Measurements from ENCODE around the gene HSF4.

Gene HSF4

GRCh38 chr16:67149276-67150046, 15.1 kb upstream of the HSF4 start:
- H3K27me3 ChIP-seq (ENCODE audit: control insufficient read depth in 2 of 2, insufficient read depth in 2 of 2, low read length in 2 of 2), result no peaks in the 10 kb centered on the region
- H3K9ac ChIP-seq (ENCODE audit: low read depth in 1 of 2, low read length in 2 of 2), result no peak overlapping the region
- no peak overlapping the region for H3K4me3 ChIP-seq (ENCODE audit: low read length in 2 of 2)
- no peaks in the 10 kb centered on the region for H3K9me3 ChIP-seq (ENCODE audit: control insufficient read depth in 2 of 2, low read length in 2 of 2)
- H3K27ac ChIP-seq (ENCODE audit: low read depth in 2 of 2, low read length in 2 of 2), result no peak overlapping the region
- H3K4me1 ChIP-seq (ENCODE audit: control insufficient read depth in 2 of 2, insufficient read depth in 2 of 2, low read length in 2 of 2), result peaks cover 2 to 10% of the 10 kb centered on the region in 2 donors
- peaks cover 31 to 36% of the 10 kb centered on the region in 2 donors for H3K36me3 ChIP-seq (ENCODE audit: control insufficient read depth in 2 of 2, insufficient read depth in 2 of 2, low read length in 2 of 2)

GRCh38 chr16:67150047-67150832, 14.3 kb upstream of the HSF4 start:
- Histone ChIP-seq H3K4me3 (ENCODE audit: low read length in 2 of 2) (peak overlapping the region; percentile 59 to 64), H3K9ac (ENCODE audit: low read depth in 1 of 2, low read length in 2 of 2) (peak overlapping the region; percentile 14 to 63), H3K27ac (ENCODE audit: low read depth in 2 of 2, low read length in 2 of 2) (peak overlapping the region; percentile 62 to 75), H3K9me3 (ENCODE audit: control insufficient read depth in 2 of 2, low read length in 2 of 2) (no peaks in the 10 kb centered on the region), H3K4me1 (ENCODE audit: control insufficient read depth in 2 of 2, insufficient read depth in 2 of 2, low read length in 2 of 2) (peaks cover 4 to 12% of the 10 kb centered on the region in 2 donors), H3K36me3 (ENCODE audit: control insufficient read depth in 2 of 2, insufficient read depth in 2 of 2, low read length in 2 of 2) (peaks cover 23 to 29% of the 10 kb centered on the region in 2 donors), H3K27me3 (ENCODE audit: control insufficient read depth in 2 of 2, insufficient read depth in 2 of 2, low read length in 2 of 2) (no peaks in the 10 kb centered on the region)

DNA sequence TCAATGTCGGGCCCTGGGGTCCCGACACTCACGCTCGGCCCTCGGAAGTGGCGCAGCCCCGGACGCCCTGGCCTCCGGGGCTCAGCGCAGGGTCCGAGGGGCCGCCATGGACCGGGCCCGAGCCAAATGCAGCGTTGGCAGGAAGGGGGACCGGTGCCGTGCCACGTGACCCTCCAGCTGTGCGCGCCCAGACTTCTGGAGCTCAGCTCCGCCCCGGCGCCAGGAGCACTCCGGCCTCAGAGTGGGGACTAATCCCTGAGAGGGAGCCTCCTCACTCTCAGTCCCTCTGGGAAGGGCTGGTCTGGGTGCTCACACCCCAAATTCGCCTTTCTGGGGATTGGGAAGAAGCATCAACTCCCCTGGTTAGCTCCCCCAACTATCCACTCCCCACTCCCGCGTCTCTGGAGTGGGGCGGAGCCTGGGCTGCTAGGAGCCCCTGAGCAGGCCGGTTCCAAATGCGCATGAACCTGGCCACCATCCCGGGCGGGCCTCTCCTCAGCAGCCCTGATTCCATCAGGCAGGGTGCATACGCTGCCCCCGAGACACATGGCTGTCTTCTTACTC, 13.6 kb upstream of the HSF4 start, which contains the start of gene B3GNT9:
B3GNT9 (minus strand) TSS at position 166 of the 564 bp plus-strand sequence. CDS start 513 bp downstream, outside the sequence.
- Histone ChIP-seq H3K9ac (ENCODE audit: low read depth in 1 of 2, low read length in 2 of 2) (peak within 1 kb of the TSS; percentile 14 to 63), H3K27ac (ENCODE audit: low read depth in 2 of 2, low read length in 2 of 2) (peak within 1 kb of the TSS; percentile 62 to 75), H3K27me3 (ENCODE audit: control insufficient read depth in 2 of 2, insufficient read depth in 2 of 2, low read length in 2 of 2) (no peaks in the 10 kb centered on the region), H3K4me1 (ENCODE audit: control insufficient read depth in 2 of 2, insufficient read depth in 2 of 2, low read length in 2 of 2) (peaks cover 9 to 19% of the 10 kb centered on the region in 2 donors), H3K9me3 (ENCODE audit: control insufficient read depth in 2 of 2, low read length in 2 of 2) (no peaks in the 10 kb centered on the region), H3K4me3 (ENCODE audit: low read length in 2 of 2) (peak within 1 kb of the TSS; percentile 59 to 64), H3K36me3 (ENCODE audit: control insufficient read depth in 2 of 2, insufficient read depth in 2 of 2, low read length in 2 of 2) (peaks cover 17 to 22% of the 10 kb centered on the region in 2 donors)

- no peak overlapping the region for H3K9ac ChIP-seq (ENCODE audit: low read depth in 1 of 2, low read length in 2 of 2)
- H3K27ac ChIP-seq (ENCODE audit: low read depth in 2 of 2, low read length in 2 of 2), result peak overlapping the region; percentile 62 to 75
- H3K4me3 ChIP-seq (ENCODE audit: low read length in 2 of 2), result peak overlapping the region in 1 of 2 donors; percentile 64
Observed at GRCh38 chr16:67151431-67152097, 13.0 kb upstream of the HSF4 start.

GRCh38 chr16:67154578-67155294, 9.8 kb upstream of the HSF4 start:
- Histone ChIP-seq H3K27me3 (ENCODE audit: control insufficient read depth in 2 of 2, insufficient read depth in 2 of 2, low read length in 2 of 2) (no peaks in the 10 kb centered on the region), H3K4me3 (ENCODE audit: low read length in 2 of 2) (peak overlapping the region; percentile 20 to 33), H3K4me1 (ENCODE audit: control insufficient read depth in 2 of 2, insufficient read depth in 2 of 2, low read length in 2 of 2) (peaks cover 31 to 37% of the 10 kb centered on the region in 2 donors), H3K9me3 (ENCODE audit: control insufficient read depth in 2 of 2, low read length in 2 of 2) (no peaks in the 10 kb centered on the region), H3K36me3 (ENCODE audit: control insufficient read depth in 2 of 2, insufficient read depth in 2 of 2, low read length in 2 of 2) (no peaks in the 10 kb centered on the region), H3K27ac (ENCODE audit: low read depth in 2 of 2, low read length in 2 of 2) (no peak overlapping the region), H3K9ac (ENCODE audit: low read depth in 1 of 2, low read length in 2 of 2) (no peak overlapping the region)

More at GRCh38 chr16:67151431-67152097, 13.0 kb upstream of the HSF4 start:
- Histone ChIP-seq H3K4me1 (ENCODE audit: control insufficient read depth in 2 of 2, insufficient read depth in 2 of 2, low read length in 2 of 2) (peaks cover 16 to 24% of the 10 kb centered on the region in 2 donors), H3K27me3 (ENCODE audit: control insufficient read depth in 2 of 2, insufficient read depth in 2 of 2, low read length in 2 of 2) (no peaks in the 10 kb centered on the region), H3K36me3 (ENCODE audit: control insufficient read depth in 2 of 2, insufficient read depth in 2 of 2, low read length in 2 of 2) (peaks cover 12 to 18% of the 10 kb centered on the region in 2 donors), H3K9me3 (ENCODE audit: control insufficient read depth in 2 of 2, low read length in 2 of 2) (no peaks in the 10 kb centered on the region)

DNA sequence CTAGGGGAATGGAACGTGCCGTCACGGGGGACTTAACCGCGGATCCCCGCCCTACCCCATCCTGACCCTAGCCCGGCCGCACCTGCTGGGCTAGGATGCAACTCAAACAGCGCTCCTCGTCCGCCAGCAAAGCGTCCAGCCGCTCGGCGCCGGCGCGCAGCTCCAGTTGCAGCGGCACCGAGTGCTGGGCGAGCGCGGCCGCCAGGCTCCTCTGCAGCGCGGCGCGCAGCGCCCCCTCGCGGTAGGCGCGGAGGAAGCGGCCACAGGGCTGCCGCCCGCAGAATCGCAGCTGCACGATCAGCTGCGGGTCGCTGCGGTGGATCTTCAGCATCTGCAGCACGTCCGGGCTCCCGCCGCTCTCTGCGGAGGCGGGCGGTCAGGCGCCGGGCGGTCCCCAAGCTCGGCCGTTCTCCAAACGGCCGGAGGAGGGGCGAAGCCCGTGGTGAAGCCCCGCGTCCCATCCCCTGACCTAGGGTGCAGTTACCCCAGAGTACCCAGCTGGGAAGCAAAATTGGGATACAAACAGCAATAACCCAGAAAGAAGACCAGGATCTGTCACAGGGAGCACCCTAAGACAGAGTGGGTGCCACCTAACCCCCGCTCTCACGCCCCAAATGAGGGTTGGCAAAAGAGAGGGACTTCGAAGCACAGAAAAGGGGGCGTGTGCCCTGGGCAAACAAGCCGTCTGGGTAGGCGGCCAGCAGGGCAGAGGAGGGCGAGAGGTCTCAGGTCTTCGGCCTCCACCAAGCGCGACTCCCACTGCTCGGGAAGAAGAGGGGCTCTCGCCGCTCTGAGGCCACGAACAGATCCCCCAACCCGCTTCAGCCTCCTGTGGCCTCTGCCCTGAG, 9.0 kb upstream of the HSF4 start:
- H3K27ac ChIP-seq (ENCODE audit: low read depth in 2 of 2, low read length in 2 of 2), result no peak overlapping the region
- no peaks in the 10 kb centered on the region for H3K27me3 ChIP-seq (ENCODE audit: control insufficient read depth in 2 of 2, insufficient read depth in 2 of 2, low read length in 2 of 2)
- no peaks in the 10 kb centered on the region for H3K9me3 ChIP-seq (ENCODE audit: control insufficient read depth in 2 of 2, low read length in 2 of 2)
- peak overlapping the region; percentile 20 to 45 for H3K4me3 ChIP-seq (ENCODE audit: low read length in 2 of 2)
- peak overlapping the region in 1 of 2 donors; percentile 45 for H3K9ac ChIP-seq (ENCODE audit: low read depth in 1 of 2, low read length in 2 of 2)
- H3K4me1 ChIP-seq (ENCODE audit: control insufficient read depth in 2 of 2, insufficient read depth in 2 of 2, low read length in 2 of 2), result peaks cover 30 to 33% of the 10 kb centered on the region in 2 donors
- no peaks in the 10 kb centered on the region for H3K36me3 ChIP-seq (ENCODE audit: control insufficient read depth in 2 of 2, insufficient read depth in 2 of 2, low read length in 2 of 2)

GRCh38 chr16:67156143-67156844, 8.3 kb upstream of the HSF4 start:
- Histone ChIP-seq H3K4me1 (ENCODE audit: control insufficient read depth in 2 of 2, insufficient read depth in 2 of 2, low read length in 2 of 2) (peaks cover 30 to 35% of the 10 kb centered on the region in 2 donors), H3K9me3 (ENCODE audit: control insufficient read depth in 2 of 2, low read length in 2 of 2) (no peaks in the 10 kb centered on the region), H3K9ac (ENCODE audit: low read depth in 1 of 2, low read length in 2 of 2) (no peak overlapping the region), H3K27me3 (ENCODE audit: control insufficient read depth in 2 of 2, insufficient read depth in 2 of 2, low read length in 2 of 2) (no peaks in the 10 kb centered on the region), H3K4me3 (ENCODE audit: low read length in 2 of 2) (peak overlapping the region in 1 of 2 donors; percentile 45), H3K36me3 (ENCODE audit: control insufficient read depth in 2 of 2, insufficient read depth in 2 of 2, low read length in 2 of 2) (no peaks in the 10 kb centered on the region), H3K27ac (ENCODE audit: low read depth in 2 of 2, low read length in 2 of 2) (no peak overlapping the region)

DNA sequence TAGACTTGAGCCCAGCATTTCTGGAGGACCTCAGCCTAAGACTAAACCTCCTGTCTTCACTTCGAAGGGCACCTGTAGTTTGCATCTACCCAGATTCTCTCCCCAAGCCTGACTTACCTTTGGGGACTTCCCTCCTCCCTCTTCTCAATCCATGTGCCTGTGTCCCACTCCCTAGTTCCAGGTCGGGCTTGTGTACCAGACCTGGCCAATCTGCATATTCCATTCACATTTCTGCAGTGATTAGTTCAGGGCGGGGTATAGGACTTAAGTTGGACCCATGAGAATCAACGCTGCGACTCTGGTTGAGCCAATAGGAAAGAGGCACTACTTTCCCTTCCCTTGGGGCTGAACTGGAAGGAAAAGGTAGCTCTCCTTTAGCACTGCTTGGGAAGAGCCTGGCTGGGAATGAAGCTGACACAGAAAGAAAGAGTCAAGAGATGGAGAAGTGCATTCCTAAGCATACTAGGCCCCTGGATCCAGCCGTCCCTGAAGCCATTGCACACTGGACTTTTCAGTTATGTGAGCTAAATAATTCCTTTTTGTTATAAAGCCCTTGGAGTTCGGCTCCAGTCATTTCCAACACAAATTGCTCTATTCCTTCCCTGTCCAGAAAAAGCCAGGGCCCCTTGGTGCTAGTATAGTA, 7.3 kb upstream of the HSF4 start:
- no peak overlapping the region for H3K9ac ChIP-seq (ENCODE audit: low read depth in 1 of 2, low read length in 2 of 2)
- H3K36me3 ChIP-seq (ENCODE audit: control insufficient read depth in 2 of 2, insufficient read depth in 2 of 2, low read length in 2 of 2), result no peaks in the 10 kb centered on the region
- no peaks in the 10 kb centered on the region for H3K9me3 ChIP-seq (ENCODE audit: control insufficient read depth in 2 of 2, low read length in 2 of 2)
- no peaks in the 10 kb centered on the region for H3K27me3 ChIP-seq (ENCODE audit: control insufficient read depth in 2 of 2, insufficient read depth in 2 of 2, low read length in 2 of 2)
- peaks cover 30 to 38% of the 10 kb centered on the region in 2 donors for H3K4me1 ChIP-seq (ENCODE audit: control insufficient read depth in 2 of 2, insufficient read depth in 2 of 2, low read length in 2 of 2)
- H3K27ac ChIP-seq (ENCODE audit: low read depth in 2 of 2, low read length in 2 of 2), result no peak overlapping the region
- H3K4me3 ChIP-seq (ENCODE audit: low read length in 2 of 2), result no peak overlapping the region
